Upper lobe of left lung (tissue), 4 donors: ENCODE results near the gene CLCNKA.

Source experiments
- CTCF ChIP-seq, 6 experiments: fragments of 450-650 bp in 4 of 6; fragments of 200-600 bp in 2 of 6; sonication (generic) in 2 of 6; IDR thresholded peaks; one replicate each; pipeline ENCODE4 v1.5.1; 2016 to 2019; ENCODE audit warnings: antibody characterized with exemption in 6 of 6
- POLR2A ChIP-seq, 4 donors: fragments of 450-650 bp; IDR thresholded peaks; one replicate each; pipeline ENCODE4 v1.5.1; 2016 to 2017; ENCODE audit warnings: antibody characterized with exemption in 4 of 4, mild to moderate bottlenecking in 2 of 4

DNA sequence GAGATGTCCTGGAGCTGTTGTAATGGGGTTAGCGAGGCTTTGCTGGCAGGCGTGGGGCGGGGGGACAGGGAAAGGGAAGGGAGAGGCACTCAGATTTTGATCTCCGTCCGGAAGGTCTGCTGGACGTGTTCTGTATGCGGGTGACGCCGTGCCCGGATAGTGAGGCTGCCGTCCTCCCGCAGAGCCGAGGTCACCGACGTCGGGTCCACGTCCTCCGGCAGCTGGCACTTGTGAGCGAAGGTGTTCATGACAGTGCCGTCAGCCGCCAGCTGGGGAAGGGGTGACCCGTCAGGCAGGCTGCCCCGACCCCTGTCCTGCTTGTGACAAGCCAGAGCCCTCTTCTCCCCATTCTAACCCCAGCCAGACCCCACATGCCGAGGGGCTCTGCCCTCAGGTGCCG is 6.3 kb upstream of the CLCNKA start:
- TF ChIP-seq POLR2A (IDR thresholded peaks at IDR 0.05): no peak
- TF ChIP-seq CTCF (IDR thresholded peaks at IDR 0.05): no peak
